Measurements from ENCODE around the gene PLA2G4C. TPM values are rescaled to one million over a fixed set of nuclear protein-coding genes. Genes with fewer than 3 reads are reported as not detected.

PLA2G4C gene
- total RNA-seq, 1 donor from 2014 or later: 2.5 TPM

- H3K9me3 Mint-ChIP-seq (ENCODE audit: unreplicated experiment): peaks cover 2% of the 10 kb centered on the region
- H3K27ac Mint-ChIP-seq (ENCODE audit: unreplicated experiment): no peak overlapping the region
- H3K4me1 Mint-ChIP-seq (ENCODE audit: low read depth, unreplicated experiment): no peaks in the 10 kb centered on the region
- H3K36me3 Mint-ChIP-seq (ENCODE audit: unreplicated experiment): no peaks in the 10 kb centered on the region
- TF ChIP-seq CTCF (IDR thresholded peaks at IDR 0.05; ENCODE audit: partially characterized antibody, unreplicated experiment): no peak
- no peak for DNase-seq
- no peaks in the 10 kb centered on the region for H3K27me3 Mint-ChIP-seq (ENCODE audit: unreplicated experiment)
- no peak overlapping the region for H3K4me3 Mint-ChIP-seq (ENCODE audit: unreplicated experiment)
These were observed 24.8 kb upstream of the PLA2G4C start for GRCh38 chr19:48135411-48135810.

- no peak for DNase-seq
- peaks cover 6% of the 10 kb centered on the region for H3K36me3 Mint-ChIP-seq (ENCODE audit: unreplicated experiment)
- H3K4me3 Mint-ChIP-seq (ENCODE audit: unreplicated experiment): no peak overlapping the region
- TF ChIP-seq CTCF (IDR thresholded peaks at IDR 0.05; ENCODE audit: partially characterized antibody, unreplicated experiment): no peak
- no peaks in the 10 kb centered on the region for H3K4me1 Mint-ChIP-seq (ENCODE audit: low read depth, unreplicated experiment)
- no peak overlapping the region for H3K27ac Mint-ChIP-seq (ENCODE audit: unreplicated experiment)
- no peaks in the 10 kb centered on the region for H3K9me3 Mint-ChIP-seq (ENCODE audit: unreplicated experiment)
- no peaks in the 10 kb centered on the region for H3K27me3 Mint-ChIP-seq (ENCODE audit: unreplicated experiment)
These were observed 22.5 kb upstream of the PLA2G4C start for GRCh38 chr19:48133094-48133493.

- no peak overlapping the region for H3K27ac Mint-ChIP-seq (ENCODE audit: unreplicated experiment)
- H3K9me3 Mint-ChIP-seq (ENCODE audit: unreplicated experiment): peaks cover 4% of the 10 kb centered on the region
- TF ChIP-seq CTCF (IDR thresholded peaks at IDR 0.05; ENCODE audit: partially characterized antibody, unreplicated experiment): no peak
- no peak overlapping the region for H3K4me3 Mint-ChIP-seq (ENCODE audit: unreplicated experiment)
- no peak for DNase-seq
- H3K36me3 Mint-ChIP-seq (ENCODE audit: unreplicated experiment): peaks cover 11% of the 10 kb centered on the region
- no peaks in the 10 kb centered on the region for H3K27me3 Mint-ChIP-seq (ENCODE audit: unreplicated experiment)
- no peaks in the 10 kb centered on the region for H3K4me1 Mint-ChIP-seq (ENCODE audit: low read depth, unreplicated experiment)
These were observed 16.9 kb upstream of the PLA2G4C start for GRCh38 chr19:48127561-48127960.

GRCh38 chr19:48123907-48124651 is 13.5 kb upstream of the PLA2G4C start:
- DNase-seq: no peak
- Mint-ChIP-seq H3K36me3 (ENCODE audit: unreplicated experiment) (peaks cover 11% of the 10 kb centered on the region), H3K4me1 (ENCODE audit: low read depth, unreplicated experiment) (no peaks in the 10 kb centered on the region), H3K27ac (ENCODE audit: unreplicated experiment) (no peak overlapping the region), H3K27me3 (ENCODE audit: unreplicated experiment) (peaks cover 2% of the 10 kb centered on the region), H3K4me3 (ENCODE audit: unreplicated experiment) (no peak overlapping the region), H3K9me3 (ENCODE audit: unreplicated experiment) (peaks cover 5% of the 10 kb centered on the region)
- TF ChIP-seq CTCF (IDR thresholded peaks at IDR 0.05; ENCODE audit: partially characterized antibody, unreplicated experiment): no peak

- Mint-ChIP-seq H3K27me3 (ENCODE audit: unreplicated experiment) (peaks cover 8% of the 10 kb centered on the region), H3K9me3 (ENCODE audit: unreplicated experiment) (peaks cover 8% of the 10 kb centered on the region), H3K4me3 (ENCODE audit: unreplicated experiment) (no peak overlapping the region)
These were observed 11.8 kb upstream of the PLA2G4C start for GRCh38 chr19:48122421-48122820.

More at GRCh38 chr19:48122421-48122820, 11.8 kb upstream of the PLA2G4C start:
- Mint-ChIP-seq H3K36me3 (ENCODE audit: unreplicated experiment) (peaks cover 9% of the 10 kb centered on the region), H3K27ac (ENCODE audit: unreplicated experiment) (peak overlapping the region; percentile 28), H3K4me1 (ENCODE audit: low read depth, unreplicated experiment) (no peaks in the 10 kb centered on the region)
- TF ChIP-seq CTCF (IDR thresholded peaks at IDR 0.05; ENCODE audit: partially characterized antibody, unreplicated experiment): no peak
- DNase-seq: no peak

All from glutamatergic neuron (in vitro differentiated cells).